ENCODE data around the gene FXR2. TPM values are rescaled to one million over a fixed set of nuclear protein-coding genes. Genes with fewer than 3 reads are reported as not detected.

The FXR2 gene
- total and polyA plus RNA-seq, 7 donors, result 88.2 to 164 (median 110) TPM

GRCh38 chr17:7591596-7591995, 23.1 kb downstream of the FXR2 start:
- peaks cover 29 to 80% of the 10 kb centered on the region in 2 donors for H3K36me3 ChIP-seq (ENCODE audit: insufficient read depth in 1 of 2, low read depth in 1 of 2)
- H3K4me3 ChIP-seq, result no peak overlapping the region
- no peaks in the 10 kb centered on the region for H3K27me3 ChIP-seq (ENCODE audit: insufficient read depth in 3 of 3, low read length in 2 of 3)
- peaks cover 28% of the 10 kb centered on the region for H3K4me1 ChIP-seq
- no peak for TF ChIP-seq CTCF (IDR thresholded peaks at IDR 0.05)
- WGBS, 3 donors, result 84 to 92% (median 87%) methylated on average over 5 of the region's 5 CpGs
- ATAC-seq, result no peak
- no peak for DNase-seq
- H3K9me3 ChIP-seq, result no peaks in the 10 kb centered on the region
- H3K27ac ChIP-seq, result no peak overlapping the region
- intact Hi-C loops (cut with DNase I), result no loop called here

- Histone ChIP-seq H3K4me3 (no peak overlapping the region), H3K36me3 (ENCODE audit: insufficient read depth in 1 of 2, low read depth in 1 of 2) (peaks cover 25 to 79% of the 10 kb centered on the region in 2 donors), H3K4me1 (peaks cover 28% of the 10 kb centered on the region), H3K27me3 (ENCODE audit: insufficient read depth in 3 of 3, low read length in 2 of 3) (no peaks in the 10 kb centered on the region), H3K9me3 (no peaks in the 10 kb centered on the region), H3K27ac (peak overlapping the region; percentile 69)
- ATAC-seq, result peak; percentile 30 to 66 (median 54)
- no peak for TF ChIP-seq CTCF (IDR thresholded peaks at IDR 0.05)
- WGBS, 3 donors, result 66 to 74% (median 67%) methylated on average over 4 of the region's 4 CpGs
- intact Hi-C loops (cut with DNase I), result no loop called here
- peak in 1 of 2 donors; percentile 59 for DNase-seq
Observed at GRCh38 chr17:7590743-7591142, 24.0 kb downstream of the FXR2 start.

GRCh38 chr17:7589891-7590691, 24.6 kb downstream of the FXR2 start, which contains the start of gene SOX15:
TSS of gene SOX15 (minus strand) at chr17:7590094. CDS start at chr17:7589676, 418 bp downstream.
- ATAC-seq (peak; percentile 16 to 28 (median 22)), DNase-seq (peak in 1 of 2 donors; percentile 47)
- 56 to 62% (median 61%) methylated on average over 23 to 24 of the region's 24 CpGs for WGBS, 3 donors
- peak within 1 kb of the TSS; percentile 58 for H3K4me3 ChIP-seq
- H3K4me1 ChIP-seq, result peaks cover 34% of the 10 kb centered on the region
- no peak for TF ChIP-seq CTCF (IDR thresholded peaks at IDR 0.05)
- H3K27me3 ChIP-seq (ENCODE audit: insufficient read depth in 3 of 3, low read length in 2 of 3), result no peaks in the 10 kb centered on the region
- H3K9me3 ChIP-seq, result no peaks in the 10 kb centered on the region
- peak within 1 kb of the TSS; percentile 69 for H3K27ac ChIP-seq
- H3K36me3 ChIP-seq (ENCODE audit: insufficient read depth in 1 of 2, low read depth in 1 of 2), result peaks cover 18 to 74% of the 10 kb centered on the region in 2 donors
- intact Hi-C loops (cut with DNase I), result loop anchor here in 1 of 2 donors (2.0 to 10.0 kb wide), 2 partner anchors 75 to 355 kb away; partner anchors contain the start of genes DVL2 and PHF23

GRCh38 chr17:7589204-7589868, 25.4 kb downstream of the FXR2 start:
- H3K4me3 ChIP-seq, result peak overlapping the region; percentile 58
- WGBS, 3 donors, result 11 to 13% (median 12%) methylated on average over 49 to 56 of the region's 56 CpGs
- DNase-seq, result peak; percentile 87 to 93
- intact Hi-C loops (cut with DNase I), result loop anchor here in 1 of 2 donors (2.0 to 10.0 kb wide), 2 partner anchors 75 to 355 kb away; partner anchors contain the start of genes DVL2 and PHF23
- peak; percentile 78 to 90 (median 84) for ATAC-seq
- peak overlapping the region; percentile 69 for H3K27ac ChIP-seq
- TF ChIP-seq CTCF (IDR thresholded peaks at IDR 0.05), result peak; percentile 87
- H3K4me1 ChIP-seq, result peaks cover 40% of the 10 kb centered on the region
- H3K36me3 ChIP-seq (ENCODE audit: insufficient read depth in 1 of 2, low read depth in 1 of 2), result peaks cover 18 to 66% of the 10 kb centered on the region in 2 donors
- H3K9me3 ChIP-seq, result no peaks in the 10 kb centered on the region
- no peaks in the 10 kb centered on the region for H3K27me3 ChIP-seq (ENCODE audit: insufficient read depth in 3 of 3, low read length in 2 of 3)

Measured in psoas muscle (tissue), 8 donors.